ENCODE data around the gene NIBAN1.

GRCh38 chr1:185010361-185010760 is 36.1 kb upstream of the NIBAN1 start:
- TF ChIP-seq POLR2A (IDR thresholded peaks at IDR 0.05; ENCODE audit: low read length) (no peak), GATA1 (IDR thresholded peaks at IDR 0.05; ENCODE audit: low read depth, low read length) (no peak)

All from erythroblast (primary cell).